ENCODE measurements around the gene WDR7.

Gene WDR7

GRCh38 chr18:56815926-56816325 is 164.8 kb downstream of the WDR7 start:
- DNase-seq: no peak

DNA sequence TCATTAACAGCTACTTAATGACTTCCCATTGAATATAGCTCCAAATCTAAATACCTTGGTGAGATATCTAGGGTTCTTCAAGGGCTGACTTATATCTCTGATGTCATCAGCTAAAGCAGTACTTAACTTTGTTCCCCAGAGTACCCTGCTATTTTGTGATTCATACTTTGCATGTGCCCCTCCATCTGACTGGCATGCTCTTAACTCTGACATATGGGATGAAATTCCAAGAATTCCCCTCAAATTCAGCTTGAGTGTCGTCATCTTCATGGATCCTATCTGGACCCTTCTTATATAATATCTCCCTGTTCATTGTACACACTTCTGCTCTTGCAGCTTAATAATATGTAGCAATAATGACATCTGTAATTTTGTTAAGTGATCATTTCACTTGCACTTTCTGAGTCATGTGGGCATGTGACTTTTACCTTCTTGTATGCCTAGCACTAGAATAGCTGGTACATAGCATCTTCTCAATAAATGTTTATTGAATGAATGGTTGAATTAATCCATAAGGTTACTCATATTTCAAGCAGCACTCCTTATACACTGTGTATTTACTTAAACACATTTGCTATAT is 172.9 kb downstream of the WDR7 start:
- DNase-seq: peak; percentile 9 to 51

- peak; percentile 69 to 87 for DNase-seq
These were observed 174.2 kb downstream of the WDR7 start for GRCh38 chr18:56825321-56825720.

- DNase-seq: peak; percentile 62 to 70
These were observed 174.7 kb downstream of the WDR7 start for GRCh38 chr18:56825878-56826277.

GRCh38 chr18:56831988-56832387 is 180.8 kb downstream of the WDR7 start:
- DNase-seq: no peak

DNA sequence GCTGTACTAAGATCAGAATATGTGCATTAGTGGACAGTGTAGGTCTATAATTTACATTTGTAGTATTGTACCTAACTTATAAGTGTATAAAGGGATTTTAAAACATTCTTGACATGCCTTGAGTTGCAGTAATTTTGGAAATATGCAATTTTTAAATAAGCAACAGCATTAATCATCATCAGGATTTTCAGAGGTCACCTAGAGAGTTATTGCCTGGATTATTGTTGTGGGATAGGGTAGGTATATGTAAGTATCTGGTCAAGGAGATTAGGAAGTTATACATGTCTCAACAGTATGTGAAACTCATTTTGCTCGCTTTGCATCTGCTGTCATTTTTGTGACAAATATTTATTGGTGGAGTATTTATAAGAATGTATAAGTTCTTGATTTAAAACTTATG is 184.2 kb downstream of the WDR7 start:
- DNase-seq: no peak

DNA sequence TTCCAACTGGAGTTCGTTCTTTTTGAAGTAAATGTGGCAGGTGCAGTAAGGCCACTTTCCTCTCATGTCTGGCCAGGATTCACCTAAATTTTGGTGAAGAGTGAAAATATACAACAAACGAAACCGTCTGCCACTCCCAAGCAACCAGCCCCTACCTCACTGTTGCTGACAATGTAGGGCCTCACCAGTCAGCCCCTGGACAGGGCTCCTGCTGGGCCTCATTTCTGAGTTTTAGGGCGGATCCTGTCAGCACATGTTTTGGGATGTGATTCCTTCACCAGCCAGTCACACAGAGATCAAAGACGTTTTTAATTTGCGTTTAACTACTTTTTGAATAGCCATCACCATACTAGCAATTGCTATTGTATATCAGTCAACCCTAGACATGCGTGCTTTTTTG is 185.0 kb downstream of the WDR7 start:
- DNase-seq: no peak

GRCh38 chr18:56841836-56842235 is 190.7 kb downstream of the WDR7 start:
- no peak for DNase-seq

DNA sequence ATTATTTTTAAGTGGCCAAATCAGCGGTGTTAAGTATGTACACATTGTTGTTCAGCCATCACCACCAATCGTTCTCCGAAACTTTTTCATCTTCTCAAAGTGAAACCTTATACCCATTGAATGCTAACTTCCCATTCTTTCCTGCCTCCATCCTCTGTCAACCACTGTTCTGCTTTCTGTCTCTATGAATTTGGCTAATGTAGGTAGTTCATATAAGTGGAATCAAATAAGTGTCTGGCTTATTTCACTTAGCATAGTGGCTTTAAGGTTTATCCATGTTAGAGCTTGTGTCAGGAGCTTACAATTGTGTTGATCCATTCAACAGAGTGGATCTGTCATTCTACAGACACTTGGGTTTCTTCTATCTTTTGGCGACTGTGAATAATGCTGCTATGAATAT is 192.1 kb downstream of the WDR7 start:
- no peak for DNase-seq

- no peak for DNase-seq
These were observed 193.4 kb downstream of the WDR7 start for GRCh38 chr18:56844556-56844955.

GRCh38 chr18:56851774-56852173 is 200.6 kb downstream of the WDR7 start:
- peak; percentile 52 to 60 for DNase-seq

DNA sequence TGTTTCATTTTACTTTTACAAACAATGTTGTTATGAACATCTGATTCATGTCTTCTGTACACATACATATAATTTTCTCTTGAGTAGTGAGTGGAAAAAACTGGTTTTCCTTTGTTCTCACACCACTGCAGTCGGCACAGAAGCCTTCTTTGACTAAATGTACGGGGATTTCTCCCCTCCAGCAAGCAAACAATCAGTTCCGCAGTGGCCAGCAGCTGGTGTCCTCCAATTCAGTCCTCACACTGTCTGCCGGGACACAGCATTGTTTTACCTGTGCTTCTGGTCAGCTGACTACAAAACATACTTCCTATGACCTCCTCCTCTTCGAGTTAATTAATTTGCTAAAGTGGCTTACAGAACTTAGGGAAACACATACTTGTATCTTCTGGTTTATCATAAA is 202.8 kb downstream of the WDR7 start:
- DNase-seq: no peak

- DNase-seq: no peak
These were observed 210.1 kb downstream of the WDR7 start for GRCh38 chr18:56861244-56861643.

GRCh38 chr18:56869189-56869777 is 218.1 kb downstream of the WDR7 start:
- DNase-seq: peak; percentile 64 to 79

- no peak for DNase-seq
These were observed 219.8 kb downstream of the WDR7 start for GRCh38 chr18:56870982-56871381.

DNA sequence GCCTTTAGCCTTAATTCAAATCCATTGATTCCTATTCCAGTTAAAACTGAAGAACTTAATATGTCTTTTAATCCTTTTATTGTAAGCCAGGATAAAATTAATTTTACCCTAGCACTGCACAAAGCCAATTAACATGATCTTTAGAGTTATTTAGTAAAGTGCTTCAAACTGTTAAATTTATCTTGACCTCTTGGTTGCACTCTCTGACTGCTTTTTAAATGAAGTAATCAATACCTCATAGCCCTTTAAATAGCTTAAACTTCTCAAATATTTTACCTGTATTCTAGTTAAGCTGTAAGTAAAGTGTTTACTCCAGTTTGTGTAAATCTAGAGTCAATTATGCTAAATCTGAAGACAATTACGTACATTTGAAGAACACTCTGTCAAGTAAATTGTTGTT is 221.0 kb downstream of the WDR7 start:
- no peak for DNase-seq

GRCh38 chr18:56873441-56874140 is 222.4 kb downstream of the WDR7 start:
- no peak for DNase-seq

DNA sequence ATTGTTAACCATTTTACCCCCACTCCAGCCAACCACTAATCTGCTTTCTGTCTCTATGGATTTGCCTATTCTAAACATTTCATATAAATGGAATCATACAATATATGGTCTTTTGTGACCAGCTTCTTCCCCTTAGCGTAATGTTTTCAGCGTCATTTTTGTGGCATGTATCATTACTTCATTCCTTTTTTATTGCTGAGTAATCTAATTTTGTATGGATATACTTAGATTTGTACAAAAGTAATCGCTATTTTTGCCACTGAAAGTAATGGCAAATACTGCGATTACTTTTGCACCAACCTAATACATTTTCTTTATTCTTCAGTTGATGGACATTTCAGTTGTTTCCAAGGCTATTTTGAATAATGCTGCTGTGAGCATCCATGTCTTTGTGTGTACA is 227.6 kb downstream of the WDR7 start:
- DNase-seq: no peak

- no peak for DNase-seq
These were observed 233.4 kb downstream of the WDR7 start for GRCh38 chr18:56884511-56884910.

DNA sequence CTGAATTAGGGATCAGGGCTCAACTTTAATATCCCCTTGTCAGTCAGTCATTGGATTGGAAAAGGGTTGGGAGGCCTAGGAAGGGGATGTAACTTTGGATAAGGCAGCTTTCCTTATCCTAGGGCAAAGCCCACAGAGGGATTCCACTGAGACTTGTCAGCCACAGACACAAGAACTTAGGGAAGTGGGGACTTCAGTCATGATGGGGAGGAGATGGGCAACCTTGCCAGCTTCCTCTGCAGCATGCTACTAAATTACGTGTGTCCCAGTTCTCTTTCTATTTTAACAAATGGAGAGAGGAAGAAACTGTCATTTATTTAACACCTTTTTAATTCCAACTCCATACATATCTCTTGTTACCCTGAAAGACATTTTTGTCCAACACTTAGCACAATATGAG is 237.8 kb downstream of the WDR7 start:
- DNase-seq: no peak

- DNase-seq: no peak
These were observed 238.5 kb downstream of the WDR7 start for GRCh38 chr18:56889621-56890020.

DNA sequence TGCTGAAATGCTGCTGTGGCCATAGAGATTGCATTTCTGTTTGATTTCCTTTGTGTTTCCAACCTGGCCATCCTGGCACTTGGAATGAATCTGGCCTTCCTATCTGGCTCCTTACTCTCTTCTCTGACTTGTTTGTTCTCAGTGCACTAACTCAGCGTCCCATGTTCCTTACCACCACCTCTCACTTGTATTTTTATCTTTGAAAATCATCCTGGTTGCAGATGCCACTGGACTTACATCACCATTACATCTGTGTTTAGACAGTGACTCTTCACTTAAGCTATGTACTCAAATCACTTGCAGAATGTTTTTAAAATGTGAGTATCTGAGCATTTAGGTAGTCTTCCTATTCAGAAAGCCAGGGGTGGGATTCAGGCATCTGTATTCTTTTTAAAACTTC is 239.5 kb downstream of the WDR7 start:
- DNase-seq: no peak

- no peak for DNase-seq
These were observed 240.0 kb downstream of the WDR7 start for GRCh38 chr18:56891116-56891515.

DNA sequence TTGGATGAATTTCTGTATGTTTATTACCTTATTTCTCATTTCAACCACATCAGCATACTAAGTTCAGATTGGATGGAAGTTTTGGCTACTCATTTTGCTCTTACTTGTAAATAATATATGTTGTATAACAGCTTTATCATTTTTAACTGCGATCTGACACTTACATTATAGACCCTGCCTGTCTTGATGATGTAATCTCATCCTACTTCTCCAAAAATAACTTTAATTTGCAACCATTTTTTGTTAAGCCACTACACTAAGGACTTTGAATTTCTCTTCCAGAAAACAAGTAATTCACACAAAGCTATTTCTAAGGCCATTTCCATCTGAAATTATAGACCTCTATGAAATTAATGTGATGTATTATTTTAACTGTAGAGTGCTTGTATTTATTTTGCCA is 240.7 kb downstream of the WDR7 start:
- DNase-seq: peak in 1 of 2 donors; percentile 13

All from inflammatory macrophage (primary cell).